ENCODE results near the gene CHMP1A.
"Not testable (repeated sequence)": the region's sequence is repeated elsewhere in the genome, so short reads cannot be mapped to it uniquely, and the experiment has no call there.

Gene CHMP1A

DNA sequence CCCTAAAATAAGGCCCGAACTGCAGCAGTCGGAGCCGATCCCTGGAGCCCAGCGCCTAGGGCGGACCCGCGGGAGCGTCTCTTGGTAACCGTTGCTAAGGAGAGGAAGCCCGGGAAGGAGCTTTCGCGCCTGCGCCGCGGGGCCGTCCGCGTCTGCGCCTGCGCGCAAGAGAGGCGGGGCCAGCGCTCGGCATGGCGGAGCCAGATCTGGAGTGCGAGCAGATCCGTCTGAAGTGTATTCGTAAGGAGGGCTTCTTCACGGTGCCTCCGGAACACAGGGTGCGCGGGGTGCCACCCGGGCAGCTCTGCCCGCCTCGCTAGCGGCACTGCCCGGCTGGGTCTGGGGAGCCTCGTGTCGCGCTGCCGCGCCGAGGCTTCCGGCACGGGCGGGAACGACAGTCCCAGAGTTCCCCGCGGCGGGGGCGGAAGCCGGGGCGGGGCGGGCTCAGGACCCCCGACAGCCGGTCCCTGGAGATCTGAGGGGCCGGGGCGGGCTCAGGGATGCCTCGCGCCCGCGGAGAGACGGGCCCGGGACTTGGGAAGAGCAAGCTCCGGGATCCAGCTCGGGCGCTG is 29.1 kb upstream of the CHMP1A start, which contains the start of gene CDK10:
Gene CDK10, plus strand, starts transcription at position 170 of the 572 bp plus-strand sequence. Its CDS starts 22 bp downstream, at position 192.
- Mint-ChIP-seq H3K36me3 (ENCODE audit: low read depth) (peaks cover 55% of the 10 kb centered on the region), H3K4me3 (peak within 1 kb of the TSS; percentile 89), H3K27me3 (no peaks in the 10 kb centered on the region), H3K9me3 (no peaks in the 10 kb centered on the region), H3K27ac (peak within 1 kb of the TSS; percentile 96), H3K4me1 (ENCODE audit: low read depth) (peaks cover 19% of the 10 kb centered on the region)
- peak; percentile 97 for DNase-seq

DNA sequence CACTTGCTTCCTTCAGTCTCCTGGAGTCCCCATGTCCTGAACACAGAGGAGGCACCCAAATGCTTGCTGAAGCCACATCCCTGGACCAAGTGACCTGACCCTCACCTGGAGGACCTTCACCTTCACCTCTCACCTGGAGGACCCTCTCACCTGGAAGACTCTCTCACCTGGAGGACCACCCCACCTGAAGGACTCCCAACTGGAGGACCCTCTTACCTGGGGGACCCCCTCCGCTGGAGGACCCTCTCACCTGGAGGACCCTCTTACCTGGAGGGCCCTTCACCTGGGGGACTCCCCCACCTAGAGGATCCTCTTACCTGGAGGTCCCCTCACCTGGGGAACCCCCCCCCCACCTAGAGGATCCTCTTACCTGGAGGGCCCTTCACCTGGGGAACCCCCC is 28.4 kb upstream of the CHMP1A start:
- no peak for DNase-seq
- Mint-ChIP-seq H3K4me1 (ENCODE audit: low read depth) (peaks cover 19% of the 10 kb centered on the region), H3K9me3 (no peaks in the 10 kb centered on the region), H3K27me3 (no peaks in the 10 kb centered on the region), H3K36me3 (ENCODE audit: low read depth) (peaks cover 49% of the 10 kb centered on the region), H3K4me3 (peak overlapping the region; percentile 64), H3K27ac (peak overlapping the region; percentile 74)

DNA sequence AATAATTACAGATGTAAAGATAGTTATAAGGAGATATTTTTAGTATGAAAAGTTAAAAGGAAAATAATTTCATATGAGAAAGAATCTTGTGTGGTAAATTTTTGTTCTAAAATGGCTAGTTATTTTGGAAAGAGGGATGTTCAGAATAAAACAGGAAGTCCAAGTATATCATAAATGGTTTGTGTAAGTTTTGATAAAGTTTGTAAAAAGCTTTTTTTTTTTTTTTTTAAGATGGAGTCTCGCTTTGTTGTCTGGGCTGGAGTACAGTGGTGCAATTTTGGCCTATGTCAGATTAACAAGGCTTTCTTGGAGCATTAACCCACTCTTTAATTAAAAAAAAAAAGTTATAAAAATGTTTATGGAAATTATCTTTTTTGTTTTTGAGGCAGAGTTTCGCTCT is 20.8 kb upstream of the CHMP1A start:
- Mint-ChIP-seq H3K27ac (no peak overlapping the region), H3K4me3 (no peak overlapping the region), H3K27me3 (no peaks in the 10 kb centered on the region), H3K9me3 (no peaks in the 10 kb centered on the region), H3K36me3 (ENCODE audit: low read depth) (peaks cover 2% of the 10 kb centered on the region), H3K4me1 (ENCODE audit: low read depth) (no peaks in the 10 kb centered on the region)
- no peak for DNase-seq

DNA sequence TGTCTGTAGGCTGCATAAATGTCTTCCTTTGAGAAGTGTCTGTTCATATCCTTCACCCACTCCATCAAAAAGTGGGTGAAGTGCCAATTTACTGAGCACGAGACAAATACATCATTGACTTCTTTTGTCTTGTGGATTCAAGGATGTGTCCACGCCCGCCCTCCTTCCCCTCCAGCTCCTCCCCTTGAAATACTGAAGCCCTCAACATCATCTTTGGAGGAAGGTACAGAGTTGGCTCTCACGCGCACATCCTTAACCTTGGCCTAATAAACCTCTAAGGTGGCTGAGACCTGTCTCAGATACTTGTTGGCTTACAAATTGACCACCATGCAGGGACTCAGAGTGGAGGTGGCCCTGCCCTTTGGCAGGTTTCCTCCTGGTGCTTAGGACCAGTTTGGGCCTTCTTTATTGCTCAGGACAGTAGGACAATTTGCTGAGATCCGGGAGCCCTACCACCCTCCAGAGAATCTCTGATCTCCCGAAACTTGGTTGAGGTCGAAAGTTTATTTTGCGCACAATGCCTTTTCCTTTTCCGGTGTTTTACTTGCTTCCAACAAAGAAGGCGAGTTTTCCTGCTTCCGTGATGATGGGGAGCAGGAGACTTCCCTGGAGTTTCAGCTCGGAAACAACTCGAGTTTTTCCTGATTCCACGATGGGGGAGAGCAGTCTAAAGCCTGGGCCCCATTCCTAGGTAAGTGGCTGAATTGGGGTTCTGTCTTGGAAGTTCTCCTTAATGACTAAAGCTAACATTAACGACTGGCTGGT is 14.9 kb upstream of the CHMP1A start:
- Mint-ChIP-seq H3K4me1 (ENCODE audit: low read depth) (peaks cover 23% of the 10 kb centered on the region), H3K27ac (no peak overlapping the region), H3K9me3 (no peaks in the 10 kb centered on the region), H3K27me3 (no peaks in the 10 kb centered on the region), H3K4me3 (no peak overlapping the region), H3K36me3 (ENCODE audit: low read depth) (peaks cover 5% of the 10 kb centered on the region)
- DNase-seq, result no peak

DNA sequence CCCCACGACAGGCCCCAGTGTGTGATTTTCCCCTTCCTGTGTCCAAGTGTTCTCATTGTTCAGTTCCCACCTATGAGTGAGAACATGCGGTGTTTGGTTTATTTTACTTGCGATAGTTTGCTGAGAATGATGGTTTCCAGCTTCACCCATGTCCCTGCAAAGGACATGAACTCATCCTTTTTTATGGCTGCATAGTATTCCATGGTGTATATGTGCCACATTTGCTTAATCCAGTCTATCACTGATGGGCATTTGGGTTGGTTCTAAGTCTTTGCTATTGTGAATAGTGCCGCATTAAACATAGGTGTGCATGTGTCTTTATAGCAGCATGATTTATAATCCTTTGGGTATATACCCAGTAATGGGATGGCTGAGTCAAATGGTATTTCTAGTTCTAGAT is 14.1 kb upstream of the CHMP1A start:
- H3K4me1 Mint-ChIP-seq (ENCODE audit: low read depth), result peaks cover 23% of the 10 kb centered on the region
- H3K27me3 Mint-ChIP-seq; H3K9me3 Mint-ChIP-seq; H3K27ac Mint-ChIP-seq; H3K4me3 Mint-ChIP-seq; H3K36me3 Mint-ChIP-seq (ENCODE audit: low read depth); DNase-seq: not testable (repeated sequence)

DNA sequence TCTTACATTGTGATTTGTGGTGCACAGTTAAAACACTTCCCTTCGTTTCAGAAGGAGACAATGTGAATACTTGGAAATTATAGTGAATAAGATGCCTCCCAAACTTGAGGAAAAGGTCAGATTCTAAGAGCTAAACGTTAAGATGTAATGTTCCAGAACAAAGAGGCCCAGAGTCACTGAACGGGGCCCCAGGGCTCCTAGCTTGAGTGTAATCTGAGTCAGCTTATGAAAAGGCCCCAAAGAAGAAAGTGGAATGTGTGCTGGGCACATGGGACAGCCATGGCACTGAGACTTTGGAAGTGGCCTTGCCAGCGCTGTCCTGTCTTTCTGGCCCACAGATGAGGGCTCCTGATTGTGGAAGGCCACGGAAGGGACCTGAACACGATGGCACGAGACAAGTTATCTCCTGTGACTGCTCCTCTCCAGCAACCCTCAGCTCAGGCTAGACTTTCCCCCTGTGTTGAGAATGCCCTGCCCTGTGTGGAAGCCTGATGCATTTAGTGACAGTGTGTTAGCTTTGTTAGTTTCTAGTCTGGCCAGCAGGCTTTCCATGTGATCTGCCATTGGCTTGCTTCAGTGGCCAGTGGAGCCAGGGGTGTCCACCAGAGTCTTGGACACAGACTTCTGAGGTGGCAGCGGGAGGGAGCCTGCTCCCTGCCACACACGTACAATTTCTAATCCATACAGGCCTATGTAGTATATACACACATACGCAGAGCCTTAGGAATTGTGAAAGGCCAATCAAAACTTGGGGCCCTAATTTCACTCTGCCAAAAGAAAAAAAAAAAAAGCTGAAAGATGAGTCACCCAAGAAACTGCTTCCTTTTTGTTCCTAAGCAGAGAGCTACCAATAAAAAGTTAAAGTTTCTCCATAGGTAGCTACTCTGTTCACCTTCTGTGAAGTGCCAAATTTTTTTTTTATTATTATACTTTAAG is 13.3 kb upstream of the CHMP1A start:
- no peak for DNase-seq
- Mint-ChIP-seq H3K4me1 (ENCODE audit: low read depth) (peaks cover 23% of the 10 kb centered on the region), H3K9me3 (peaks cover 2% of the 10 kb centered on the region), H3K27ac (peak overlapping the region; percentile 44), H3K27me3 (no peaks in the 10 kb centered on the region), H3K4me3 (no peak overlapping the region), H3K36me3 (ENCODE audit: low read depth) (peaks cover 11% of the 10 kb centered on the region)

DNA sequence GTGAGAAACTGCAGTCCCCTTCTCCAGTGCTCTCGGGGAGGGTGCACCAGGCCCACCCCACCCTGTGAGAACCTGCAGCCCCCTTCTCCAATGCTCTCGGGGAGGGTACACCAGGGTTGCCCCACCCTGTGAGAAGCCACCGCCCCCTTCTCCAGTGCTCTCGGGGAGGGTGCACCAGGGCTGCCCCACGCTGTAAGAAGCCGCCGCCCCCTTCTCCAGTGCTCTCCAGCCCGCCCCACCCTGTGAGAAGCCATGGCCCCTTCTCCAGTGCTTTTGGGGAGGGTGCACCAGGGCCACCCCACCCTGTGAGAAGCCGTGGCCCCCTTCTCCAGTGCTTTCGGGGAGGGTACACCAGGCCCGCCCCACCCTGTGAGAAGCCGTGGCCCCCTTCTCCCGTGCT is 12.2 kb upstream of the CHMP1A start:
- Mint-ChIP-seq H3K27me3 (no peaks in the 10 kb centered on the region), H3K36me3 (ENCODE audit: low read depth) (peaks cover 18% of the 10 kb centered on the region), H3K9me3 (peaks cover 2% of the 10 kb centered on the region)

DNA sequence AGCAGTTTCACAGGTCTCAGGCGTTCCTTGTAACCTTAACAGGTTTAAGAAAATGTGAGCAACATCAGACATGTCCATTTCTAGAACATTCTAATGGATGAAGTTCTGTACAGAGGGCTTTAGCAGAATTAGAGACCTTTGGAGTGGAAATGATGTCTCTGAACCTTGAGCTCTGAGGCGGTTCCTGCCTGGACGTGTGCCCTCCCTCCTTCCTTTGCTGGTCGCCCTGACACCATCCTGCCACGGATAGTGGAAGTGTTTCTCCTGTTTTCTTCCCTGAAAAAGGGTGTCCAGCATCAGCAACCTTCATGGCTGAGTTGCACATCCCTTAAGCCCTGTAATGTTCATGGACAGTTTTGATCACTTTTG is 11.3 kb upstream of the CHMP1A start:
- H3K36me3 Mint-ChIP-seq (ENCODE audit: low read depth), result peaks cover 26% of the 10 kb centered on the region
- no peak for DNase-seq
- no peak overlapping the region for H3K27ac Mint-ChIP-seq
- H3K4me3 Mint-ChIP-seq, result no peak overlapping the region
- no peaks in the 10 kb centered on the region for H3K27me3 Mint-ChIP-seq
- H3K4me1 Mint-ChIP-seq (ENCODE audit: low read depth), result peaks cover 23% of the 10 kb centered on the region
- H3K9me3 Mint-ChIP-seq, result peaks cover 2% of the 10 kb centered on the region

More for the DNA sequence above, 12.2 kb upstream of the CHMP1A start:
- Mint-ChIP-seq H3K4me1 (ENCODE audit: low read depth) (peaks cover 23% of the 10 kb centered on the region), H3K27ac (no peak overlapping the region), H3K4me3 (no peak overlapping the region)
- no peak for DNase-seq

DNA sequence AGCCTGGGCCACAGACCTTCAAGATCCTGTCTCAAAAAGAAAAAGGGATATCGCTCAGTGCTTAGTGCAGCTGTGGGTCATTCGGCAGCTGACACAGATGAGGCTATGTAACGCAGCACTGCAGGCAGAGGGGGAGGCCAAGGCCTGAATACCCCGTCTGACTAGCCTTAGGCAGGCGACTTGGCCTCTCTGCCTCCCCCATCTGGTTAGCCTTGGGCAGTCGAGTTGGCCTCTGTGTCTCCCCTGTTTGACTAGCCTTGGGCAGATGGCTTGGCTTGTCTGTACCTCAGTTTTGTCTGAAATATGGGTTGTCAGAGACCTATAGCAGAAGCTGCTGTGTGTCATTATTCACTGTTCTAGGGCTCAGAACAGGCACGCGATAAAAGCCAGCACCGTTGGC is 10.1 kb upstream of the CHMP1A start:
- peaks cover 37% of the 10 kb centered on the region for H3K36me3 Mint-ChIP-seq (ENCODE audit: low read depth)
- no peaks in the 10 kb centered on the region for H3K27me3 Mint-ChIP-seq
- no peak overlapping the region for H3K4me3 Mint-ChIP-seq
- peaks cover 2% of the 10 kb centered on the region for H3K9me3 Mint-ChIP-seq
- H3K4me1 Mint-ChIP-seq (ENCODE audit: low read depth), result peaks cover 23% of the 10 kb centered on the region
- DNase-seq, result no peak
- H3K27ac Mint-ChIP-seq, result no peak overlapping the region

DNA sequence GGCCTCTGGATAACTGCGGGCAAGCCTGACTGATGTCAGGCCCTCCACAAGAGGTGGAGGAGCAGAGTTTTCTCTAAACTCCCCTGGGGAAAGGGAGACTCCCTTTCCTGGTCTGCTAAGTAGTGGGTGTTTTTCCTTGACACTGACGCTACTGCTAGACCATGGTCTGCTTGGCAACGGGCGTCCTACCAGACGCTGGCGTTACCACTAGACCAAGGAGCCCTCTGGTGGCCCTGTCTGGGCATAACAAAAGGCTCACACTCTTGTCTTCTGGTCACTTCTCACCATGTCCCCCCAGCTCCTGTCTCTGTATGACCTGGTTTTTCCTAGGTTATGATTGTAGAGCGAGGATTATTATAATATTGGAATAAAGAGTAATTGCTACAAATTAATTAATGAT is 9.5 kb upstream of the CHMP1A start:
- Mint-ChIP-seq H3K36me3 (ENCODE audit: low read depth) (peaks cover 41% of the 10 kb centered on the region), H3K4me1 (ENCODE audit: low read depth) (peaks cover 23% of the 10 kb centered on the region)
- H3K27me3 Mint-ChIP-seq, DNase-seq, H3K27ac Mint-ChIP-seq, H3K9me3 Mint-ChIP-seq, H3K4me3 Mint-ChIP-seq: not testable (repeated sequence)

DNA sequence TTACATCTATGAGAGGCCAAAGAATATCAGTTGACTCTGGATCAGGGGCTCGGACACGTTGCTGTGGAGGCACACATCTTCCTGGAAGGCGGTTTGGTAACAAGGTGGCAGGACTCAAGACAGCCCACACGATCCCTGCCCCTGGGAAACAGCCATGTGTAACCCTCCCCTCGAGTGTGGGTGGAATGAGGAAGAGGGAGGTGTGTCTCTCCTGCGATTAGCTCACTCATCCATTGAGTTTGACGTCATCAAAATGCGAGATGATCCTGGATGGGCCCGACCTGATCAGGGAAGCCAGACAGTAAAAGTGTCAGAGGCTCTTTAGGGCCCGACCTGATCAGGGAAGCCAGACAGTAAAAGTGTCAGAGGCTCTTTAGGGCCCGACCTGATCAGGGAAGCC is 6.7 kb upstream of the CHMP1A start:
- Mint-ChIP-seq H3K36me3 (ENCODE audit: low read depth) (peaks cover 65% of the 10 kb centered on the region), H3K4me1 (ENCODE audit: low read depth) (peaks cover 18% of the 10 kb centered on the region)
- not testable (repeated sequence) for H3K9me3 Mint-ChIP-seq, H3K27ac Mint-ChIP-seq, H3K4me3 Mint-ChIP-seq, DNase-seq, H3K27me3 Mint-ChIP-seq

DNA sequence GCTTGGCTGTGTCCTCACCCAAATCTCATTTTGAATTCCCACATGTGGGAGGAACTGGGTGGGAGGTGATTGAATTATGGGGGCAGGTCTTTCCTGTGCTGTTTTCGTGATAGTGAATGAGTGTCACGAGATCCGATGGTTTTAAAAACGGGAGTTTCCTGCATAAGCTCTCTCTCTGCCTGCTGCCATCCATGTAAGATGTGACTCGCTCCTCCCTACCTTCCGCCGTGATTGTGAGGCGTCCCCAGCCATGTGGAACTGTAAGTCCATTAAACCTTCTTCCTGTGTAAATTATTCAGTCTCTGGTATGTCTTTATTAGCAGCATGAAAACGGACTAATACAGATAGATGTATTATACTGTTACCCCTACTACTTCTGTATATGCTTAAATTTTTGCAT is 3.7 kb upstream of the CHMP1A start:
- Mint-ChIP-seq H3K27me3 (no peaks in the 10 kb centered on the region), H3K36me3 (ENCODE audit: low read depth) (peaks cover 73% of the 10 kb centered on the region), H3K27ac (no peak overlapping the region), H3K4me1 (ENCODE audit: low read depth) (peaks cover 20% of the 10 kb centered on the region), H3K4me3 (no peak overlapping the region), H3K9me3 (no peaks in the 10 kb centered on the region)
- DNase-seq, result no peak

DNA sequence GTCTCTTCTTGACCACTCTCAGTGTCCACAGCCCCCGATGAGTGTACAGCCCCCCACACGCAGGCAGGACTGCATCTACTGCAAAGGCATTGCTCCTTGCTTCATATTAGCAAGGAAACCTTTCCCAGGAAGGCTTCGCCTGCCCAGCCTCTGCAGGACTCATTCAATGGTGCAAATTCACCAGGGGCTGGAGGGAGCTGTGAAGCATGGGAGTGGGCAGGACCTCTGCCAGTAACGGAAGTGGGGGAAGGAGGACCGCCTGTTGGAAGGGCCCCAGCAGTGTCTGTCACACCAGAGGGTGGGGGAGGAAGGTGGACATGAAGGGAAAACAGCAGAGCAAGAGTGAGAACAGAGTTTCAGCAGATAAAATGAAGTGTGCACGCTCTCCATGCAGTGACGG is 2.6 kb upstream of the CHMP1A start:
- no peak for DNase-seq
- peaks cover 30% of the 10 kb centered on the region for H3K4me1 Mint-ChIP-seq (ENCODE audit: low read depth)
- H3K36me3 Mint-ChIP-seq (ENCODE audit: low read depth), result peaks cover 76% of the 10 kb centered on the region
- H3K4me3 Mint-ChIP-seq, result peak overlapping the region; percentile 91
- no peak overlapping the region for H3K27ac Mint-ChIP-seq
- no peaks in the 10 kb centered on the region for H3K27me3 Mint-ChIP-seq
- no peaks in the 10 kb centered on the region for H3K9me3 Mint-ChIP-seq

DNA sequence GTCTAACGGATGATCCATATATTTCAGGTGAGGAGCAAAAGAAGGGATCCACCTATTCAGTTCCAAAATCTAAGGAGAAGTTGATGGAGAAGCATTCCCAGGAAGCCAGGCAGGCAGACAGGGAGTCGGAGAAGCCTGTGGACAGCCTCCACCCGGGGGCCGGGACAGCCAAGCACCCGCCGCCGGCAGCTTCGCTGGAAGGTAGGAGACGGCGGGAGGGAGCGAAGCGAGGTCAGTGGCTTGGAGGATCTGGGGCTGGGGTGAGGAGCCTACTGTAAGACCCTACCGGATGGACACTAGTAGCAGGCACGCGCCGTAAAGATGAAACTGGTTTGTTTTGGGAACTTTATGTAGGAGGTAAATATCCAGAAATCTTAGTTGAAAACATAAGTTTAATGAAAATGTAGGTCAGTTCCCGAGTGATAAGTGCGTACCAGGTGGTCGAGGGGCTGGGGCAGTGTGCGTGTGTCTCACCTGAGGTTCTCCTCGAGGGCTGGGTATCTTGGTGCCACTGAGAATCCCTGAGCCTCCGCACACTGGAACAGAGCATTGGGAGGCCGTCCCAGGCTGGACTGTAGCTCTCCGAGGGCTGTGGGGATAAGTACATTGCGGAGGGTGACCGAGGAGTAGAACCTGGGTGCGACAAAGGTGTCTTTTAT is 842 bp upstream of the CHMP1A start:
- peak overlapping the region; percentile 90 for H3K27ac Mint-ChIP-seq
- H3K4me1 Mint-ChIP-seq (ENCODE audit: low read depth), result peaks cover 41% of the 10 kb centered on the region
- H3K27me3 Mint-ChIP-seq, result no peaks in the 10 kb centered on the region
- peaks cover 70% of the 10 kb centered on the region for H3K36me3 Mint-ChIP-seq (ENCODE audit: low read depth)
- DNase-seq, result no peak
- H3K9me3 Mint-ChIP-seq, result no peaks in the 10 kb centered on the region
- peak overlapping the region; percentile 91 for H3K4me3 Mint-ChIP-seq
